SU-DHL-6 (cell line): ENCODE results near the gene NSG1.

Experiments used
- H2AFZ ChIP-seq: fragments of 200-600 bp; sonication (generic); 2 replicates; pipeline ENCODE4 v1.6.1; 2014; ENCODE audit warnings: low read depth, mild to moderate bottlenecking, moderate library complexity, mixed read lengths, antibody characterized with exemption, low read length; ENCODE audit not compliant: severe bottlenecking
- H3F3A ChIP-seq: fragments of 200-600 bp; shearing (Covaris generic); 2 replicates; pipeline ENCODE4 v1.6.0; 2016; ENCODE audit warnings: antibody characterized with exemption, mild to moderate bottlenecking; ENCODE audit not compliant: insufficient read depth
- H3K27ac ChIP-seq: fragments of 200-600 bp; sonication (generic); 2 replicates; pipeline ENCODE4 v1.5.1; 2016; ENCODE audit warnings: low read depth, mild to moderate bottlenecking, low read length, moderate library complexity, mixed read lengths
- H3K27me3 ChIP-seq: fragments of 200-600 bp; sonication (generic), shearing (Covaris generic); 2 replicates; pipeline ENCODE4 v1.6.0; 2014; ENCODE audit warnings: mild to moderate bottlenecking, low read length
- H3K36me3 ChIP-seq: fragments of 200-600 bp; sonication (generic); 2 replicates; pipeline ENCODE4 v1.6.1; 2014; ENCODE audit warnings: mild to moderate bottlenecking, low read length, mixed read lengths
- H3K4me2 ChIP-seq: fragments of 300-600, 200-600 bp; shearing (Covaris generic), sonication (generic); 2 replicates; pipeline ENCODE4 v1.6.0; 2014; ENCODE audit warnings: low read length, low read depth, mild to moderate bottlenecking; ENCODE audit not compliant: poor library complexity, severe bottlenecking
- H3K4me3 ChIP-seq: fragments of 200-600 bp; sonication (generic); 2 replicates; pipeline ENCODE4 v1.5.1; 2014; ENCODE audit warnings: antibody characterized with exemption, low read length, mild to moderate bottlenecking, mixed read lengths; ENCODE audit not compliant: insufficient read depth, poor library complexity, severe bottlenecking
- H3K79me2 ChIP-seq: fragments of 200-600 bp; sonication (generic); 2 replicates; pipeline ENCODE4 v1.6.1; 2014; ENCODE audit warnings: mild to moderate bottlenecking, low read length, moderate library complexity; ENCODE audit not compliant: insufficient read depth
- H3K9ac ChIP-seq: fragments of 200-600 bp; sonication (generic); 2 replicates; pipeline ENCODE4 v1.7.0; 2014; ENCODE audit warnings: mild to moderate bottlenecking, low read length
- H3K9me2 ChIP-seq: fragments of 200-600 bp; sonication (generic); replicated peaks from 2 replicates; pipeline ENCODE4 v1.6.1; 2014; ENCODE audit warnings: low read length; ENCODE audit not compliant: insufficient read depth
- H3K9me3 ChIP-seq: fragments of 200-600 bp; sonication (generic); 2 replicates; pipeline ENCODE4 v1.6.1; 2014; ENCODE audit warnings: low read length, mixed read lengths; ENCODE audit not compliant: insufficient read depth
- H4K20me1 ChIP-seq: fragments of 200-600 bp; sonication (generic); 2 replicates; pipeline ENCODE4 v1.6.1; 2014; ENCODE audit warnings: low read depth, mild to moderate bottlenecking, antibody characterized with exemption, low read length, moderate library complexity, mixed read lengths
- CTCF ChIP-seq: fragments of 200-600 bp; sonication (generic); IDR thresholded peaks from one replicate; pipeline ENCODE4 v1.5.1; 2017; ENCODE audit warnings: antibody characterized with exemption, mild to moderate bottlenecking, low read length, moderate library complexity; ENCODE audit not compliant: insufficient read depth, poor library complexity, severe bottlenecking
- EZH2phosphoT487 ChIP-seq: fragments of 200-600 bp; sonication (generic), shearing (Covaris generic); conservative IDR thresholded peaks from 2 replicates; pipeline ENCODE4 v1.6.1; 2018; ENCODE audit warnings: mild to moderate bottlenecking, antibody characterized with exemption, low read length, moderate library complexity, mixed read lengths

The NSG1 gene

GRCh38 chr4:4411906-4412305, 25.0 kb downstream of the NSG1 start:
- H3F3A ChIP-seq: no peaks in the 10 kb centered on the region
- no peak overlapping the region for H3K4me2 ChIP-seq
- H3K79me2 ChIP-seq: no peaks in the 10 kb centered on the region
- H3K9ac ChIP-seq: no peak overlapping the region
- H4K20me1 ChIP-seq: no peaks in the 10 kb centered on the region
- no peak overlapping the region for H3K4me3 ChIP-seq
- H2AFZ ChIP-seq: no peak overlapping the region
- no peaks in the 10 kb centered on the region for H3K9me2 ChIP-seq
- H3K36me3 ChIP-seq: no peaks in the 10 kb centered on the region
- H3K9me3 ChIP-seq: no peaks in the 10 kb centered on the region
- no peak overlapping the region for H3K27ac ChIP-seq
- no peaks in the 10 kb centered on the region for H3K27me3 ChIP-seq
- TF ChIP-seq EZH2phosphoT487: no peak

- H2AFZ ChIP-seq: no peak overlapping the region
- no peaks in the 10 kb centered on the region for H3K36me3 ChIP-seq
- no peaks in the 10 kb centered on the region for H4K20me1 ChIP-seq
- H3K27me3 ChIP-seq: no peaks in the 10 kb centered on the region
- no peaks in the 10 kb centered on the region for H3K79me2 ChIP-seq
- no peak overlapping the region for H3K9ac ChIP-seq
- no peaks in the 10 kb centered on the region for H3F3A ChIP-seq
- no peak overlapping the region for H3K4me3 ChIP-seq
- no peak for TF ChIP-seq CTCF
- no peak for TF ChIP-seq EZH2phosphoT487
- H3K9me2 ChIP-seq: no peaks in the 10 kb centered on the region
- no peak overlapping the region for H3K4me2 ChIP-seq
- no peaks in the 10 kb centered on the region for H3K9me3 ChIP-seq
- no peak overlapping the region for H3K27ac ChIP-seq
Observed at GRCh38 chr4:4412641-4413372, 25.9 kb downstream of the NSG1 start.

DNA sequence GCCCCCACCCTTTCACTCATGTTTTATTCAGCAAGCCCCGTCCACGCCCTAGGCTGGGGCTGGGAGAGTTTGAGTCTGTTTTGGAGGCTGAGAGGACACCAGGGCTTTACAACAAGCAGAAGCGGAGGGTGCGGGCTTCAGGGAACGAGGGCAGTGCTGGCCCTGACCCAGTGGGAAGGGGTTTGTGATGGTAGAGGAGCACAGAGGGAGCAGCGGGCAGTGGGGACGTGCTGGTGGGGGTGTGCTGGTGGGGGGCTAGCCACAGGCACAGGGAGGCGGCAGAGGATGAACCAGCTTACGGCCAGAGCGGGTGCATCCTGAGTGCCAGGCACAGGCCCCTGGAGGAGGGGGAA, 26.4 kb downstream of the NSG1 start:
- Histone ChIP-seq H3K9me3 (no peaks in the 10 kb centered on the region), H3K27ac (no peak overlapping the region), H3K4me3 (no peak overlapping the region), H3K79me2 (no peaks in the 10 kb centered on the region), H4K20me1 (no peaks in the 10 kb centered on the region), H3F3A (peaks cover under 1% of the 10 kb centered on the region; the same call in 1 of the 2 replicates), H3K9me2 (no peaks in the 10 kb centered on the region), H3K27me3 (no peaks in the 10 kb centered on the region), H3K4me2 (no peak overlapping the region), H3K9ac (no peak overlapping the region), H3K36me3 (no peaks in the 10 kb centered on the region), H2AFZ (no peak overlapping the region)
- no peak for TF ChIP-seq EZH2phosphoT487
- no peak for TF ChIP-seq CTCF

DNA sequence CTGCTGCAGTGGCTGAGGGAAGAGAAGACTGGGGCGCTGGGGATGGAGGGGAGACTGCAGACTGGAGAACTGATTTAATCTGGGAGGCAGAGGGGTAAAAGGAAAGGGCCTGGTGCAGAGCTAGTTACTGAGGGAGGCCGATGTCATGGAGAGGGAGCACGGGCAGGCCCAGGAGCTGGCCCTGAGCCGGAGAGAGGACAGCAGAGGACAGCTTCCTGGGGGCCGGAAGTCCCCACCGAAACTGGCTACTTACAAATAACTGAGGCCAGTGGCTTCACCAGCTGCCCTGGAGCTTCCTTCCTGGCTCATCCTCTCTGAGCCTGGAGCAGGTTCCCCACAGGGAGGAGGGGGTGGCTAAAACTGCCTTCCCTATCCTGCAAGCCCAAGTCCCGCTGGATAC, 26.9 kb downstream of the NSG1 start:
- H3K4me2 ChIP-seq: no peak overlapping the region
- H3K27me3 ChIP-seq: no peaks in the 10 kb centered on the region
- TF ChIP-seq CTCF (no peak), EZH2phosphoT487 (no peak)
- no peaks in the 10 kb centered on the region for H4K20me1 ChIP-seq
- H3K27ac ChIP-seq: no peak overlapping the region
- H3K9me2 ChIP-seq: no peaks in the 10 kb centered on the region
- H3K9ac ChIP-seq: no peak overlapping the region
- peaks cover 3% of the 10 kb centered on the region; the same call in 1 of the 2 replicates for H3F3A ChIP-seq
- no peak overlapping the region for H2AFZ ChIP-seq
- no peaks in the 10 kb centered on the region for H3K36me3 ChIP-seq
- H3K79me2 ChIP-seq: no peaks in the 10 kb centered on the region
- H3K9me3 ChIP-seq: no peaks in the 10 kb centered on the region
- H3K4me3 ChIP-seq: no peak overlapping the region
